Upper lobe of right lung (tissue), 1 donor: ENCODE data around the gene TICRR. TPM values are rescaled to one million over a fixed set of nuclear protein-coding genes. Genes with fewer than 3 reads are reported as not detected.

Experiments
- ATAC-seq: fragments of 200-7000 bp; cut with Tn5 transposase; one replicate; pipeline ENCODE4 v1.9.1; 2020; ENCODE audit warnings: mild to moderate bottlenecking, moderate library complexity
- DNase-seq: peaks from one replicate; pipeline ENCODE4 v3.0.0-alpha.2; 2020
- H3K27ac ChIP-seq: fragments of 200-600 bp; one replicate; pipeline ENCODE4 v1.8.0; 2022
- H3K27me3 ChIP-seq: fragments of 200-600 bp; one replicate; pipeline ENCODE4 v1.8.0; 2022; ENCODE audit warnings: mild to moderate bottlenecking
- H3K36me3 ChIP-seq: fragments of 200-600 bp; one replicate; pipeline ENCODE4 v1.8.0; 2022
- H3K4me1 ChIP-seq: fragments of 200-600 bp; one replicate; pipeline ENCODE4 v1.8.0; 2022
- H3K4me3 ChIP-seq: fragments of 200-600 bp; one replicate; pipeline ENCODE4 v1.8.0; 2022; ENCODE audit warnings: mild to moderate bottlenecking
- H3K9me3 ChIP-seq: fragments of 200-600 bp; one replicate; pipeline ENCODE4 v1.8.0; 2022
- intact Hi-C: fragments of 100-400 bp; cut with DNase I; formaldehyde crosslinking; loops from one replicate; pipeline ENCODE4 v1.11.0; 2022
- total RNA-seq: library from RNA; stranded (reverse); fragmentation: NEBNext Ultra II Directional; extraction: Animal tissue kit (Norgen Biotek cat#: 25700); gene quantifications from one replicate; pipeline ENCODE4 v1.2.1, GENCODE V29; 2021
- TF ChIP-seq, protein P1 (sequence below): fragments of 200-600 bp; IDR thresholded peaks from one replicate; pipeline ENCODE4 v1.8.0; 2022; ENCODE audit warnings: antibody characterized with exemption
- donor health status: DM: no; HTN: yes; CAD: no; lungs with severe emphysema.

Gene TICRR
- total RNA-seq, 1 donor from 2014 or later, result 0.09 TPM

DNA sequence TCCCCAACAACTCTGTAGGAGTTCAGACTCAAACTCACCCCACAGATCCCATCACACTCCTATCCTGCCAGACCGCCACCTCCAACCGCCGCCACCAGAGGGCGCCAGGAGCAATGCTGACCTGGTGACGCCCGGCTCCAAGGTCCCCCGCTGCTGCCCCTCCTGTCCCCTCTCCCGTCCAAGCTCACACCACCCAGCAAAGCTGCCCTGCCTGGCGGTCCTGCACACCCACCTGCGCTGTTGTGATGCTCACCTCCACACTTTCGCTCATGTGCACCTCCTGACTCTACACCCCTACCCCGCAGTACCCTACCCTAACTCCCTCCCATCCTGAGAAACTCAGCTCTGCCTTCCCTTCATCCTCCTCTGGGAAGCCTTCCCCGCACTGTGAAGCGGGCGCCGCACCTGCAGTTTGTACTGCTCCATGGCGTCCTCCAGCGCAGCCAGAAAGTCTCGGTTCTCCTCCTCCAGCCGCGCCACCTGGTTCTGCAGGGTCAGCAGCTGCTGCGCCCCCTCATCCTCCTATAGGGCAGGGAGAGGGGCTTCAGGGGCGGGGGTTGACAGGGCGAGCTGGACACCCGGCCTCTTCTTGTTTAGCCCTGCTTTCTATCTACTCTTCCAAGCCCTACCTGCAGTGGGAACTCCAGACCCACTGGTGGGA, 72.1 kb downstream of the TICRR start:
- TF ChIP-seq, protein P1, sequence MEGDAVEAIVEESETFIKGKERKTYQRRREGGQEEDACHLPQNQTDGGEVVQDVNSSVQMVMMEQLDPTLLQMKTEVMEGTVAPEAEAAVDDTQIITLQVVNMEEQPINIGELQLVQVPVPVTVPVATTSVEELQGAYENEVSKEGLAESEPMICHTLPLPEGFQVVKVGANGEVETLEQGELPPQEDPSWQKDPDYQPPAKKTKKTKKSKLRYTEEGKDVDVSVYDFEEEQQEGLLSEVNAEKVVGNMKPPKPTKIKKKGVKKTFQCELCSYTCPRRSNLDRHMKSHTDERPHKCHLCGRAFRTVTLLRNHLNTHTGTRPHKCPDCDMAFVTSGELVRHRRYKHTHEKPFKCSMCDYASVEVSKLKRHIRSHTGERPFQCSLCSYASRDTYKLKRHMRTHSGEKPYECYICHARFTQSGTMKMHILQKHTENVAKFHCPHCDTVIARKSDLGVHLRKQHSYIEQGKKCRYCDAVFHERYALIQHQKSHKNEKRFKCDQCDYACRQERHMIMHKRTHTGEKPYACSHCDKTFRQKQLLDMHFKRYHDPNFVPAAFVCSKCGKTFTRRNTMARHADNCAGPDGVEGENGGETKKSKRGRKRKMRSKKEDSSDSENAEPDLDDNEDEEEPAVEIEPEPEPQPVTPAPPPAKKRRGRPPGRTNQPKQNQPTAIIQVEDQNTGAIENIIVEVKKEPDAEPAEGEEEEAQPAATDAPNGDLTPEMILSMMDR, result peak; percentile 85
- H3K9me3 ChIP-seq, result no peaks in the 10 kb centered on the region
- no peaks in the 10 kb centered on the region for H3K4me1 ChIP-seq
- no peak overlapping the region for H3K27ac ChIP-seq
- no peaks in the 10 kb centered on the region for H3K36me3 ChIP-seq
- H3K27me3 ChIP-seq, result no peaks in the 10 kb centered on the region
- DNase-seq (peak; percentile 90), ATAC-seq (peak; percentile 86)
- intact Hi-C loops, result no loop called here
- H3K4me3 ChIP-seq, result no peak overlapping the region

DNA sequence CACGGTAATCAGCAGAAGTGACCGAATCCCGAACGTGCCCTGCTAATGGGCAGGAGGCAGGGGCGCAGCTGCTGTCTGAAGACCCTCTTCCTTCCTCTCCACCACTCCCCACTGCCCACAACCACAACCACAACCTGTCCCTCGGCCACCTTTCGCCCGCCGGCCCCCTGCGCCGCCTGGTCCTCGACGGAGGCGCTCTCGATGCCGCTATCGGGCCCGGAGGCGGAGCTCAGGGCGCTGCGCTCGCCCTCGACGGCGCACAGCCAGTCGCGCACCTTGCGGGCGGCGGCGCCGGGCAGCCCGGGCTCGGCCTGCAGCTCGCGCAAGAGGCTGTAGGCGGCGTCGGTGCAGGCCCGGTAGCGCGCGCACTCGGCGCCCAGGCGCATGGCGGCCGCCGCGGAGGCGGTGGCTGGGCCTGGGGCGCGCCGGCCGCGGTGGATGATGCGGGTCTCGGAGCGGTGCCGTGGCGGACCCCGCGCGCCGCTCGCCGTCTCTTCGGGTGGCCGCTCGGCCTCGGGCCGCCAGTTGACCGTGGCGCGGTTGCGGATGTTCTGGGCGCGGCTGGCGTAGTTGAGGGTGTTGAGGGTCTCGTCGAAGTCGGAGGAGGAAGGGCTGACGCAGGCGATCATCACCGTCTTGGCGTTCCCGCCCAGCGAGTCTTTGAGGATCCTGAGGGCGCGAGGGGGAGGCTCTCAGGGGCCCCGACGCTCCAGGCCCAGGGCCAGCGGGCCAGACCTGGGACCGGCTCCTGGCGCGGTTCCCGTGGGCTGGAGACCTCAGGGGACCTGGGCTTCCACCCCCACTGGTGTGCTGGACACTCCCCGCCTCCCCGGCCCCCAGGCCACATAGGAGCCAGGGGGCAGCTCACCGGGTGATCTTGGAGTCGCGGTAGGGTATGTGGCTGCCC, 73.1 kb downstream of the TICRR start:
- Histone ChIP-seq H3K4me1 (no peaks in the 10 kb centered on the region), H3K36me3 (no peaks in the 10 kb centered on the region), H3K9me3 (no peaks in the 10 kb centered on the region), H3K4me3 (no peak overlapping the region), H3K27me3 (peaks cover 4% of the 10 kb centered on the region), H3K27ac (no peak overlapping the region)
- DNase-seq (no peak), ATAC-seq (no peak)
- intact Hi-C loops, result no loop called here
- TF ChIP-seq, protein P1, result no peak

DNA sequence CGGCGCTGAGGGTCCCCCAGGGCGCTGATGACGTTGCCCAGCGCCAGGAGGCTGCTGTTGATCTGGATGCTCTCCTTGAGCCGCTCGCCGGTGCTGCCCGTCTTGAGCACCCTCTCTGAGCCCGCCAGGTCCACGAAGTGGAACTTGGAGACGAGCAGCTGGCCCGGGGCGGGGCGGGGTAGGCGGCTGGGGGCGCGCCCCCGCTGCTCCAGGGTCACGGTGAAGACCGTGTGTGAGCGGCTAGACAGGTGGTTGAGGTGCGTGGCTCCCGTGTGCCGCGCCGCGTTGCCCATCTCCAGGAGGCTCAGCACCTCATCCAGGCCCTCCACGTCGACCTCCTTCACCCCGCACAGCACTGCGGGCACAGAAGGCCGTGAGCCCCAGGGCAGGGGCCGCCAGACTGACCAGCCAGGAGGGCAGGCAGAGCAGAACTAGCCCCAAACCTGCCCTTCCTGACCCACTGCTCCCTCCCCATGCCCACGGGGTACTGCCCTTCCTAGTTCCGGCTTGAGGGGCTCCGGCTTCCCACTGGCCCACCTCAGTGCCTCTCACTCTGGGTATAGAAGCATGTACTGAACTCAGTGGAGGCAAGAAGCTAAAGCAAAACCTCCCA, 73.8 kb downstream of the TICRR start:
- no peak for DNase-seq
- peaks cover 7% of the 10 kb centered on the region for H3K27me3 ChIP-seq
- H3K36me3 ChIP-seq, result no peaks in the 10 kb centered on the region
- no peak overlapping the region for H3K4me3 ChIP-seq
- TF ChIP-seq, protein P1, result no peak
- no peak for ATAC-seq
- no peak overlapping the region for H3K27ac ChIP-seq
- intact Hi-C loops, result no loop called here
- H3K4me1 ChIP-seq, result no peaks in the 10 kb centered on the region
- H3K9me3 ChIP-seq, result no peaks in the 10 kb centered on the region

DNA sequence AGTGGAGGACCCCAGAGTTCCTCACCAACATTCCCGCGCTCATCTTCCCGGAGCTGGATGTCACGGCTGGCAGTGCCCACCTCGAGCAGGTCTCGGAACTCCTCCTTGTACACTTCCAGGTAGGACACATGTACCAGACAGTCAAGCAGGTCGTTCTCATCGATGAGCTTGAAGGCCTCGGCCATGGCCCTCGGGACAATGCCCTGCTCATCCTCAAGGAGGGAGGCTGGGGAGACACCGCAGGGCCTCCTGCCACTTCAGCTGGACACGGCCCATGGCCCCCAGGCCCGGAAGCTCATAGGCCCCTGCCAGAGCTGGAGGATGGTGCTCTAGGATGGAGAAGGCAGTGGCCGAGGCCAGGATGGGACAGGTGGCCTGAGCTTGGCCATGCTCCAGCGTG, 74.4 kb downstream of the TICRR start:
- TF ChIP-seq, protein P1, result no peak
- Histone ChIP-seq H3K36me3 (no peaks in the 10 kb centered on the region), H3K27ac (no peak overlapping the region), H3K27me3 (peaks cover 13% of the 10 kb centered on the region), H3K9me3 (no peaks in the 10 kb centered on the region), H3K4me3 (no peak overlapping the region), H3K4me1 (no peaks in the 10 kb centered on the region)
- intact Hi-C loops, result no loop called here
- no peak for ATAC-seq
- DNase-seq, result no peak

DNA sequence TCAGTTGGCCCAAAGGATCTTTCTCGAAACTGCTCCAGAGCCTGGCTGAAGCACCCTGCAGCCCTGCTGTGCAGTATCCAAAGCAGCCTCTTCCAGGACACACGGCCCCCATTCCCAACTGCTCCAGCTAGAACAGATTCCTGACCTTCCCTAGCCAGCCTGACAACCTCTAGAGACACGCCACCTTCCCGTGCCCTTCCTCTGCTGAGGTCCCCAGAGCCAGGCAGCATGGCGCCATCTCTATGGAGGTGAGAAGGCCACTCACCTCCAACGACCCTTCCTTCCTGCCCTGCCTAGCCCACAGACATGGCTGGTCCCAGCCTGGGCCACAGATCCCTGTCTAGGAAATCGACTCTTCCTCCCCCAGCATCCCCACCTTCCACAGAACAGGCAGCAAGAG, 76.9 kb downstream of the TICRR start:
- Histone ChIP-seq H3K36me3 (no peaks in the 10 kb centered on the region), H3K27me3 (peaks cover 22% of the 10 kb centered on the region), H3K27ac (no peak overlapping the region), H3K9me3 (no peaks in the 10 kb centered on the region), H3K4me3 (no peak overlapping the region), H3K4me1 (no peaks in the 10 kb centered on the region)
- no peak for ATAC-seq
- no peak for DNase-seq
- TF ChIP-seq, protein P1, result no peak
- intact Hi-C loops, result no loop called here
